Measurements from ENCODE around the gene PTPRD.

PTPRD gene

GRCh38 chr9:10095208-10095607, 517.6 kb downstream of the PTPRD start:
- TF ChIP-seq EZH2phosphoT487 (conservative IDR thresholded peaks at IDR 0.05; ENCODE audit: low read length), result no peak
- TF ChIP-seq, protein P1, sequence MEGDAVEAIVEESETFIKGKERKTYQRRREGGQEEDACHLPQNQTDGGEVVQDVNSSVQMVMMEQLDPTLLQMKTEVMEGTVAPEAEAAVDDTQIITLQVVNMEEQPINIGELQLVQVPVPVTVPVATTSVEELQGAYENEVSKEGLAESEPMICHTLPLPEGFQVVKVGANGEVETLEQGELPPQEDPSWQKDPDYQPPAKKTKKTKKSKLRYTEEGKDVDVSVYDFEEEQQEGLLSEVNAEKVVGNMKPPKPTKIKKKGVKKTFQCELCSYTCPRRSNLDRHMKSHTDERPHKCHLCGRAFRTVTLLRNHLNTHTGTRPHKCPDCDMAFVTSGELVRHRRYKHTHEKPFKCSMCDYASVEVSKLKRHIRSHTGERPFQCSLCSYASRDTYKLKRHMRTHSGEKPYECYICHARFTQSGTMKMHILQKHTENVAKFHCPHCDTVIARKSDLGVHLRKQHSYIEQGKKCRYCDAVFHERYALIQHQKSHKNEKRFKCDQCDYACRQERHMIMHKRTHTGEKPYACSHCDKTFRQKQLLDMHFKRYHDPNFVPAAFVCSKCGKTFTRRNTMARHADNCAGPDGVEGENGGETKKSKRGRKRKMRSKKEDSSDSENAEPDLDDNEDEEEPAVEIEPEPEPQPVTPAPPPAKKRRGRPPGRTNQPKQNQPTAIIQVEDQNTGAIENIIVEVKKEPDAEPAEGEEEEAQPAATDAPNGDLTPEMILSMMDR (IDR thresholded peaks at IDR 0.05; ENCODE audit: insufficient read depth, low read length, poor library complexity, severe bottlenecking), result no peak
- no peak overlapping the region for H3K4me3 ChIP-seq (ENCODE audit: insufficient read depth, low read length, poor library complexity, severe bottlenecking)

GRCh38 chr9:10094563-10094962, 518.2 kb downstream of the PTPRD start:
- Histone ChIP-seq H2AFZ (ENCODE audit: low read depth, low read length, severe bottlenecking) (no peak overlapping the region), H3K36me3 (ENCODE audit: low read length) (no peaks in the 10 kb centered on the region), H4K20me1 (ENCODE audit: low read depth, low read length) (no peaks in the 10 kb centered on the region), H3K9me2 (replicated peaks; ENCODE audit: insufficient read depth, low read length) (0 out of 2 replicates have a peak, but pooled peaks cover 1% of the 10 kb centered on the region), H3K9me3 (ENCODE audit: insufficient read depth, low read length) (no peaks in the 10 kb centered on the region), H3K4me3 (ENCODE audit: insufficient read depth, low read length, poor library complexity, severe bottlenecking) (no peak overlapping the region), H3K79me2 (ENCODE audit: insufficient read depth, low read length) (no peaks in the 10 kb centered on the region), H3K27ac (ENCODE audit: low read depth, low read length) (no peak overlapping the region), H3K27me3 (ENCODE audit: low read length) (no peaks in the 10 kb centered on the region; the same call in 1 of the 2 replicates), H3K9ac (ENCODE audit: low read length) (no peak overlapping the region), H3K4me2 (ENCODE audit: low read depth, low read length, poor library complexity, severe bottlenecking) (no peak overlapping the region), H3F3A (ENCODE audit: insufficient read depth) (no peaks in the 10 kb centered on the region)
- TF ChIP-seq, protein P1 (IDR thresholded peaks at IDR 0.05; ENCODE audit: insufficient read depth, low read length, poor library complexity, severe bottlenecking), result no peak
- TF ChIP-seq EZH2phosphoT487 (conservative IDR thresholded peaks at IDR 0.05; ENCODE audit: low read length), result no peak

More at GRCh38 chr9:10095208-10095607, 517.6 kb downstream of the PTPRD start:
- Histone ChIP-seq H3K9ac (ENCODE audit: low read length) (no peak overlapping the region), H3F3A (ENCODE audit: insufficient read depth) (no peaks in the 10 kb centered on the region), H3K79me2 (ENCODE audit: insufficient read depth, low read length) (no peaks in the 10 kb centered on the region), H3K9me3 (ENCODE audit: insufficient read depth, low read length) (no peaks in the 10 kb centered on the region), H4K20me1 (ENCODE audit: low read depth, low read length) (no peaks in the 10 kb centered on the region), H3K27me3 (ENCODE audit: low read length) (no peaks in the 10 kb centered on the region; the same call in 1 of the 2 replicates), H3K36me3 (ENCODE audit: low read length) (no peaks in the 10 kb centered on the region), H3K4me2 (ENCODE audit: low read depth, low read length, poor library complexity, severe bottlenecking) (no peak overlapping the region), H3K27ac (ENCODE audit: low read depth, low read length) (no peak overlapping the region), H2AFZ (ENCODE audit: low read depth, low read length, severe bottlenecking) (no peak overlapping the region), H3K9me2 (replicated peaks; ENCODE audit: insufficient read depth, low read length) (no peaks in the 10 kb centered on the region)

- Histone ChIP-seq H3K4me3 (ENCODE audit: insufficient read depth, low read length, poor library complexity, severe bottlenecking) (no peak overlapping the region), H3K4me2 (ENCODE audit: low read depth, low read length, poor library complexity, severe bottlenecking) (no peak overlapping the region), H3K9me2 (replicated peaks; ENCODE audit: insufficient read depth, low read length) (no peaks in the 10 kb centered on the region), H3K9ac (ENCODE audit: low read length) (no peak overlapping the region), H2AFZ (ENCODE audit: low read depth, low read length, severe bottlenecking) (no peak overlapping the region), H3K79me2 (ENCODE audit: insufficient read depth, low read length) (no peaks in the 10 kb centered on the region), H4K20me1 (ENCODE audit: low read depth, low read length) (no peaks in the 10 kb centered on the region), H3K27ac (ENCODE audit: low read depth, low read length) (no peak overlapping the region), H3F3A (ENCODE audit: insufficient read depth) (no peaks in the 10 kb centered on the region), H3K27me3 (ENCODE audit: low read length) (no peaks in the 10 kb centered on the region), H3K9me3 (ENCODE audit: insufficient read depth, low read length) (no peaks in the 10 kb centered on the region), H3K36me3 (ENCODE audit: low read length) (no peaks in the 10 kb centered on the region)
- TF ChIP-seq EZH2phosphoT487 (conservative IDR thresholded peaks at IDR 0.05; ENCODE audit: low read length), result no peak
- TF ChIP-seq, protein P1 (IDR thresholded peaks at IDR 0.05; ENCODE audit: insufficient read depth, low read length, poor library complexity, severe bottlenecking), result no peak
Observed at GRCh38 chr9:10080012-10080411, 532.8 kb downstream of the PTPRD start.
